ENCODE measurements around the gene SS18L1. TPM values are rescaled to one million over a fixed set of nuclear protein-coding genes. Genes with fewer than 3 reads are reported as not detected.

The SS18L1 gene
- total RNA-seq (ENCODE audit: low replicate concordance) = 11.0 and 21.2 TPM in 2 replicates

GRCh38 chr20:62143081-62143956 is at the start of gene SS18L1, which contains the start of gene PSMA7:
SS18L1 (plus strand) TSS chr20:62143769; CDS start chr20:62143821, 52 bp downstream.
PSMA7 (minus strand) TSS chr20:62143394; CDS start chr20:62143303, 91 bp downstream.

GRCh38 chr20:62121776-62122653 is 21.6 kb upstream of the SS18L1 start, which contains the start of gene LSM14B:
LSM14B (plus strand) TSS chr20:62122475; CDS start chr20:62122667, 192 bp downstream.

GRCh38 chr20:62182469-62183425 is 39.2 kb downstream of the SS18L1 start, which contains the start of gene MTG2:
MTG2 (plus strand) TSS chr20:62183028; CDS start chr20:62193421, 10,393 bp downstream.

GRCh38 chr20:62219992-62220665 is 76.6 kb downstream of the SS18L1 start, which contains the start of gene HRH3:
HRH3 (minus strand) TSS chr20:62220278; CDS start chr20:62219970, 308 bp downstream.

Other genes with a start within 250 kb of the SS18L1 start
- gene TAF4, start 77.9 kb upstream of the SS18L1 start, total RNA-seq (ENCODE audit: low replicate concordance) = 2.1 and 2.4 TPM in 2 replicates
- 40.6 and 50.3 TPM in 2 replicates for gene LSM14B, start 21.3 kb upstream of the SS18L1 start, total RNA-seq (ENCODE audit: low replicate concordance)
- gene PSMA7, start 375 bp upstream of the SS18L1 start, total RNA-seq (ENCODE audit: low replicate concordance) = 465 and 472 TPM in 2 replicates
- gene MTG2, start 39.3 kb downstream of the SS18L1 start, total RNA-seq (ENCODE audit: low replicate concordance) = 18.3 and 22.2 TPM in 2 replicates
- not detected in 2 replicates for gene HRH3, start 76.5 kb downstream of the SS18L1 start, total RNA-seq (ENCODE audit: low replicate concordance)
- gene OSBPL2, start 94.8 kb downstream of the SS18L1 start, total RNA-seq (ENCODE audit: low replicate concordance) = 33.2 and 38.6 TPM in 2 replicates
- gene ADRM1, start 159.2 kb downstream of the SS18L1 start, total RNA-seq (ENCODE audit: low replicate concordance) = 51.1 and 93.3 TPM in 2 replicates
- 8.1 and 63.7 TPM in 2 replicates for gene LAMA5, start 223.5 kb downstream of the SS18L1 start, total RNA-seq (ENCODE audit: low replicate concordance)
- gene RPS21, start 243.3 kb downstream of the SS18L1 start, total RNA-seq (ENCODE audit: low replicate concordance) = 1,874 and 4,029 TPM in 2 replicates

Measured in smooth muscle cell of the coronary artery (primary cell).